Cerebellar nuclear complex (tissue), 1 donor: Measurements from ENCODE around the gene EXOC3L2.

Experiments
- DNase-seq, 2 experiments: peaks; one replicate each; lab custom pipeline; 2025; lab: John Stamatoyannopoulos, UW

Gene EXOC3L2

GRCh38 chr19:45179892-45180370 is 65.3 kb downstream of the EXOC3L2 start:
- no peak for DNase-seq

GRCh38 chr19:45179072-45179891 is 65.9 kb downstream of the EXOC3L2 start:
- no peak for DNase-seq

GRCh38 chr19:45178262-45179071 is 66.7 kb downstream of the EXOC3L2 start, which contains the start of gene BLOC1S3:
BLOC1S3 (plus strand) TSS chr19:45178784; CDS start chr19:45179297, 513 bp downstream.
- peak; percentile 98 for DNase-seq

GRCh38 chr19:45177817-45178261 is 67.4 kb downstream of the EXOC3L2 start, which contains the start of gene TRAPPC6A:
TRAPPC6A (minus strand) TSS chr19:45178237; CDS start chr19:45178218, 19 bp downstream.
- DNase-seq: no peak

GRCh38 chr19:45175515-45176345 is 69.5 kb downstream of the EXOC3L2 start:
- no peak for DNase-seq

GRCh38 chr19:45173816-45174215 is 71.4 kb downstream of the EXOC3L2 start:
- DNase-seq: no peak

- no peak for DNase-seq
These were observed 72.5 kb downstream of the EXOC3L2 start for GRCh38 chr19:45172611-45173208.

GRCh38 chr19:45172173-45172572 is 73.0 kb downstream of the EXOC3L2 start:
- no peak for DNase-seq

- no peak for DNase-seq
These were observed 74.0 kb downstream of the EXOC3L2 start for GRCh38 chr19:45171211-45171623.

- DNase-seq: no peak
These were observed 74.8 kb downstream of the EXOC3L2 start for GRCh38 chr19:45170146-45171106.

GRCh38 chr19:45169602-45170001 is 75.6 kb downstream of the EXOC3L2 start:
- DNase-seq: no peak

GRCh38 chr19:45168767-45169351 is 76.3 kb downstream of the EXOC3L2 start:
- no peak for DNase-seq

- DNase-seq: no peak
These were observed 78.4 kb downstream of the EXOC3L2 start for GRCh38 chr19:45166723-45167252.

GRCh38 chr19:45164577-45165335 is 80.5 kb downstream of the EXOC3L2 start:
- no peak for DNase-seq

- DNase-seq: no peak
These were observed 81.3 kb downstream of the EXOC3L2 start for GRCh38 chr19:45163751-45164460.

GRCh38 chr19:45163156-45163555 is 82.1 kb downstream of the EXOC3L2 start:
- DNase-seq: no peak

- DNase-seq: no peak
These were observed 82.5 kb downstream of the EXOC3L2 start for GRCh38 chr19:45162608-45163143.
